K562 (cell line): ENCODE results near the gene FEV. TPM values are rescaled to one million over a fixed set of nuclear protein-coding genes. Genes with fewer than 3 reads are reported as not detected.
A peak's percentile ranks its signal among the peaks of the same experiment; 100 is the strongest.

Experiments
- C11orf30 ChIP-seq: fragments of 450-650 bp; IDR thresholded peaks from 2 replicates; pipeline ENCODE4 v1.6.1; 2016; ENCODE audit warnings: low read depth, mild to moderate bottlenecking
- FOXP1 ChIP-seq: sonication (generic); formaldehyde crosslinking; IDR thresholded peaks from 2 replicates; pipeline ENCODE4 v1.8.0; 2022; ENCODE audit warnings: mild to moderate bottlenecking, missing genetic modification reagents
- MAFK ChIP-seq: IDR thresholded peaks from 2 replicates; pipeline ENCODE4 v1.6.1; 2011; ENCODE audit warnings: low read length, improper control_type of control experiment
- NR1H2 ChIP-seq: sonication (generic); formaldehyde crosslinking; IDR thresholded peaks from 2 replicates; pipeline ENCODE4 v1.4.0; 2020; ENCODE audit warnings: mild to moderate bottlenecking, missing genetic modification reagents
- PBX2 ChIP-seq, 2 experiments: IDR thresholded peaks in 1 of 2; conservative IDR thresholded peaks in 1 of 2; 2 replicates each; pipeline ENCODE4 v1.6.1; 2016; ENCODE audit warnings: low read depth in 2 of 2, mild to moderate bottlenecking in 1 of 2, missing compliant biosample characterization in 1 of 2, missing genetic modification characterization in 1 of 2, moderate library complexity in 1 of 2
- PKNOX1 ChIP-seq: fragments of 450-650 bp; IDR thresholded peaks from 2 replicates; pipeline ENCODE4 v1.6.1; 2016
- PYGO2 ChIP-seq: fragments of 450-650 bp; IDR thresholded peaks from 2 replicates; pipeline ENCODE4 v1.6.1; 2016; ENCODE audit warnings: mild to moderate bottlenecking, missing genetic modification characterization, moderate library complexity, missing compliant biosample characterization
- RAD21 ChIP-seq, 2 experiments: fragments of 250-450 bp in 1 of 2; fragments of 450-650 bp in 1 of 2; sonication (Bioruptor Pico) in 1 of 2; formaldehyde crosslinking in 1 of 2; IDR thresholded peaks in 1 of 2; conservative IDR thresholded peaks in 1 of 2; 2 replicates each; pipeline versions ENCODE4 v1.4.0 to v1.8.0; 2020 to 2022; ENCODE audit warnings: mild to moderate bottlenecking in 2 of 2, moderate library complexity in 1 of 2
- ZNF121 ChIP-seq: sonication (generic); formaldehyde crosslinking; conservative IDR thresholded peaks from 2 replicates; pipeline ENCODE4 v1.8.0; 2022; ENCODE audit warnings: missing genetic modification reagents
- polyA plus RNA-seq, 8 experiments: library from polyadenylated mRNA; depleted of rRNA in 4 of 8; stranded (reverse) in 5 of 8; unstranded in 3 of 8; fragments of >200 nt; fragmentation: Nextera tagmentation in 2 of 8; fragmentation: Illumina TruSeq in 1 of 8; extraction: Ambion mirVana in 2 of 8; extraction: Trizol in 1 of 8; gene quantifications; 2 replicates each; pipeline versions ENCODE4 v1.2.1 to v1.2.3, GENCODE V29; 2011 to 2014; ENCODE audit warnings: inconsistent platforms in 1 of 8, missing spikeins in 1 of 8
- total RNA-seq, 7 experiments: library from RNA; depleted of rRNA in 6 of 7; stranded (reverse); fragments of >200 nt in 6 of 7; fragmentation: Illumina TruSeq in 2 of 7; extraction: Trizol in 2 of 7; gene quantifications; 2 replicates each; pipeline versions ENCODE4 v1.2.1 to v1.2.3, GENCODE V29; 2011 to 2021; ENCODE audit warnings: low replicate concordance in 1 of 7

FEV gene
- total and polyA plus RNA-seq, 9 of the 15 experiments (the other 6 are each of a cell fraction or from before 2014, with no cell fraction given) = 0.08 to 1.6 (median 0.62) TPM; not detected in 1

GRCh38 chr2:218975060-218975777 is 9.8 kb downstream of the FEV start (continued):
- TF ChIP-seq MAFK (peak; percentile 45; the same call in 1 of the 2 replicates), PBX2 (CRISPR knock-in tag; IDR thresholded peaks at IDR 0.05; ENCODE audit: low read depth) (no peak), PBX2 (tag; conservative IDR thresholded peaks at IDR 0.05; ENCODE audit: low read depth) (peak; percentile 79), C11orf30 (peak; percentile 61; the same call in 1 of the 2 replicates), PYGO2 (tag) (no peak), NR1H2 (CRISPR knock-in tag) (no peak), ZNF121 (CRISPR knock-in tag) (peak; percentile 55), FOXP1 (no peak), PKNOX1 (peak; percentile 63), RAD21 (CRISPR knock-in tag; conservative IDR thresholded peaks at IDR 0.05 in 1 of 2, IDR thresholded peaks at IDR 0.05 in 1 of 2) (peak; percentile 44 to 58)
